ENCODE data around the gene KRT76.

KRT76 gene

GRCh38 chr12:52812749-52813148 is 35.6 kb upstream of the KRT76 start:
- no peak overlapping the region for H3K4me3 ChIP-seq (ENCODE audit: low read depth, low read length)
- no peak for TF ChIP-seq CTCF (IDR thresholded peaks at IDR 0.05; ENCODE audit: borderline replicate concordance, insufficient read depth, low read depth, low read length)

GRCh38 chr12:52812073-52812400 is 34.9 kb upstream of the KRT76 start:
- no peak overlapping the region for H3K4me3 ChIP-seq (ENCODE audit: low read depth, low read length)
- no peak for TF ChIP-seq CTCF (IDR thresholded peaks at IDR 0.05; ENCODE audit: borderline replicate concordance, insufficient read depth, low read depth, low read length)

- no peak overlapping the region for H3K4me3 ChIP-seq (ENCODE audit: low read depth, low read length)
- no peak for TF ChIP-seq CTCF (IDR thresholded peaks at IDR 0.05; ENCODE audit: borderline replicate concordance, insufficient read depth, low read depth, low read length)
These were observed 34.3 kb upstream of the KRT76 start for GRCh38 chr12:52811191-52812072.

- no peak for TF ChIP-seq CTCF (IDR thresholded peaks at IDR 0.05; ENCODE audit: borderline replicate concordance, insufficient read depth, low read depth, low read length)
- no peak overlapping the region for H3K4me3 ChIP-seq (ENCODE audit: low read depth, low read length)
These were observed 33.4 kb upstream of the KRT76 start for GRCh38 chr12:52810554-52810953.

- H3K4me3 ChIP-seq (ENCODE audit: low read depth, low read length): no peak overlapping the region
- no peak for TF ChIP-seq CTCF (IDR thresholded peaks at IDR 0.05; ENCODE audit: borderline replicate concordance, insufficient read depth, low read depth, low read length)
These were observed 32.0 kb upstream of the KRT76 start for GRCh38 chr12:52809166-52809565.

- no peak overlapping the region for H3K4me3 ChIP-seq (ENCODE audit: low read depth, low read length)
- no peak for TF ChIP-seq CTCF (IDR thresholded peaks at IDR 0.05; ENCODE audit: borderline replicate concordance, insufficient read depth, low read depth, low read length)
These were observed 31.5 kb upstream of the KRT76 start for GRCh38 chr12:52808573-52809160.
